CD4-positive, alpha-beta T cell treated with Interleukin-15 for 1 hour (primary cell): ENCODE data around the gene RBBP8NL.

Experiments used
- DNase-seq: peaks from one replicate; pipeline ENCODE4 v3.0.0-alpha.2; 2020

The RBBP8NL gene

GRCh38 chr20:62418709-62419487 is 8.4 kb downstream of the RBBP8NL start:
- no peak for DNase-seq

GRCh38 chr20:62417981-62418708 is 9.2 kb downstream of the RBBP8NL start:
- no peak for DNase-seq

- DNase-seq: no peak
Measured at GRCh38 chr20:62416651-62417637, 10.4 kb downstream of the RBBP8NL start.

GRCh38 chr20:62415354-62416111 is 11.8 kb downstream of the RBBP8NL start:
- no peak for DNase-seq

GRCh38 chr20:62413896-62414481 is 13.3 kb downstream of the RBBP8NL start:
- no peak for DNase-seq

GRCh38 chr20:62413025-62413570 is 14.2 kb downstream of the RBBP8NL start:
- DNase-seq: no peak

- DNase-seq: no peak
Measured at GRCh38 chr20:62412194-62413024, 14.9 kb downstream of the RBBP8NL start.

GRCh38 chr20:62411479-62412193 is 15.7 kb downstream of the RBBP8NL start:
- no peak for DNase-seq

- DNase-seq: no peak
Measured at GRCh38 chr20:62410746-62411478, 16.4 kb downstream of the RBBP8NL start.

- DNase-seq: peak; percentile 23
Measured at GRCh38 chr20:62409931-62410745, 17.2 kb downstream of the RBBP8NL start.

GRCh38 chr20:62409086-62409853 is 18.1 kb downstream of the RBBP8NL start:
- DNase-seq: no peak

GRCh38 chr20:62408640-62409039 is 18.7 kb downstream of the RBBP8NL start:
- no peak for DNase-seq

GRCh38 chr20:62408055-62408454 is 19.3 kb downstream of the RBBP8NL start:
- no peak for DNase-seq

GRCh38 chr20:62407221-62407992 is 19.9 kb downstream of the RBBP8NL start, which contains the start of gene CABLES2:
CABLES2 (minus strand) TSS chr20:62407285; CDS start chr20:62407276, 9 bp downstream.
- DNase-seq: peak; percentile 93

GRCh38 chr20:62406635-62407176 is 20.6 kb downstream of the RBBP8NL start:
- DNase-seq: no peak

GRCh38 chr20:62405981-62406513 is 21.3 kb downstream of the RBBP8NL start:
- DNase-seq: no peak
